Epithelial cell of prostate (primary cell): ENCODE measurements around the gene PHTF1.
A peak's percentile ranks its signal among the peaks of the same experiment; 100 is the strongest.

Experiments
- DNase-seq: peaks from one replicate; pipeline ENCODE4 v3.0.0-alpha.2; 2011; ENCODE audit warnings: low read depth, low spot score
- H3K27ac ChIP-seq: fragments of 450-650 bp; 2 replicates; pipeline ENCODE4 v1.5.1; 2017; ENCODE audit warnings: mild to moderate bottlenecking

PHTF1 gene

GRCh38 chr1:113675302-113675701 is 84.0 kb downstream of the PHTF1 start:
- H3K27ac ChIP-seq: no peak overlapping the region
- peak; percentile 5 for DNase-seq

- no peak overlapping the region for H3K27ac ChIP-seq
- peak; percentile 12 for DNase-seq
Measured at GRCh38 chr1:113674591-113674990, 84.7 kb downstream of the PHTF1 start.

- DNase-seq: no peak
- no peak overlapping the region for H3K27ac ChIP-seq
Measured at GRCh38 chr1:113672491-113672890, 86.8 kb downstream of the PHTF1 start.

GRCh38 chr1:113670650-113671049 is 88.6 kb downstream of the PHTF1 start:
- no peak overlapping the region for H3K27ac ChIP-seq
- DNase-seq: no peak

- no peak overlapping the region for H3K27ac ChIP-seq
- no peak for DNase-seq
Measured at GRCh38 chr1:113669988-113670387, 89.3 kb downstream of the PHTF1 start.

- no peak overlapping the region for H3K27ac ChIP-seq
- no peak for DNase-seq
Measured at GRCh38 chr1:113666126-113666525, 93.2 kb downstream of the PHTF1 start.

DNA sequence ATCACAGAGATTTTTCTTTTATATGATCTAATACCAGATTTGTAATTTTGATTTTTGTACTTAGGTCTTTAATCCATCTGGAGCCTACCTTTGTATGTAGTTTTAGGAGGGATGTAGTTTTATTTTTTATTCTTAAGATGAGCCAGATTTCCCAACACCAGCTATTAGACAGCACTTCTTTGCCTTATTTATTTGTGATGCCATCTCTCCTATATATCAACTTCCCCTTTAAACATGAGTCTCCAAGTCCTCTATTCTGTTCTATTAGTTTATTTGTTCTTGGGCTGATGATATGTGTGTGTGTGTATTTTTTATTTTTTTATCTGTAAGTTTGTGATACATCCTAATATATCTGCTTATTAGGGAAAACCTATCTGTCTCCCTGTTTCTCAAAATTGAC is 94.2 kb downstream of the PHTF1 start:
- no peak overlapping the region for H3K27ac ChIP-seq
- no peak for DNase-seq

DNA sequence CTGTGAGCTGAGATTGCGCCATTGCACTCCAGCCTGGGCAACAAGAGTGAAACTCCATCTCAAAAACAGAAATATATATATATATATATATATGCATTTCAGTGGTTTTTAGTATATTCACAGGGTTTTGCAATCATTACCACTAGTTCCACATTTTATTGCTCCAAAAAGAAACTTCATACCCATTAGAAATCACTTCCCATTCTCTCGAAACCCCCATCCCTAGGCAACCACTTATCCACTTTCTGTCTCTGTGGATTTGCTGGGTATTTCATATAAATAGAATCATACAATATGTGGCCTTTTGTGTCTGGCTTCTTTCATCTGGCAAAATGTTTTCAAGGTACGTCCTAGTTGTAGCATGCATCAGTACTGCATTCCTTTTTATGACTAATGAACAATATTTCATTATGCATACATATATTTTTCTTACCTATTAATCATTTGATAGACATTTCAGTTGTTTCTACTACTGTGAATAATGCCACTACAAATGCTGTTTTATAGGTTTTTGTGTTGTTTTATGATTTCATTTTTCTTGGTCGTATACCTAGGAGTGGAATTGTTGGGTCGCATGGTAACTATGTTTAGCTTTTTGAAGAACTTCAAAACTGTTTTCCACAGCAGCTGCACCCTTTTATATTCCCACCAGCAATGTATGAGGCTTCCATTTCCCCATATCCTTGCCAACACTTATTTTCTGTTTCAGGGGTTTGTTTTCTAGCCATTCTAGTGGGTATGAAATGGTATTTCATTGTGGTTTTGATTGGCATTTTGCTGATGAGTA is 95.9 kb downstream of the PHTF1 start:
- H3K27ac ChIP-seq: peak overlapping the region; percentile 74
- peak; percentile 24 for DNase-seq

- H3K27ac ChIP-seq: no peak overlapping the region
- no peak for DNase-seq
Measured at GRCh38 chr1:113662101-113662500, 97.2 kb downstream of the PHTF1 start.

GRCh38 chr1:113660088-113660487 is 99.2 kb downstream of the PHTF1 start:
- DNase-seq: no peak
- H3K27ac ChIP-seq: no peak overlapping the region

DNA sequence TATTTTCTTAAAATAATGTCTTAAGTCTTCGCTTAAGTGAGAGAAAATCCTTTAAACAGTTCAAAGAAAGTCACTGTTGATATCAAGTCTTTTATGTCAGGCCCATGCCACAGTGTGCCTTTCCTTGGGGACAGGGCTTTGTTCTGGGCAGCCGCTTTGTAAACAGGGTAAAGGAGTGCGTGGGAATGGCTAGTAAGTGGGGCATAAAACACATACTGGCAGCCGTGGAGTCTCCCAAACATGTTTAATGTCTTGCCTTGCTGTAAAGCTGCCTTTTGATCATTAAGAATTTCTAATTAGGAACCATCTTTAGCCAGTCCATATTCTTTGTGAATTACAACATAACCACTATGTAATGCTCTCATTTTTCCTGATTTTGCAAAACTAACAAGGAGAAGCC is 99.7 kb downstream of the PHTF1 start:
- DNase-seq: no peak
- no peak overlapping the region for H3K27ac ChIP-seq

GRCh38 chr1:113659035-113659434 is 100.3 kb downstream of the PHTF1 start:
- no peak overlapping the region for H3K27ac ChIP-seq
- DNase-seq: no peak

DNA sequence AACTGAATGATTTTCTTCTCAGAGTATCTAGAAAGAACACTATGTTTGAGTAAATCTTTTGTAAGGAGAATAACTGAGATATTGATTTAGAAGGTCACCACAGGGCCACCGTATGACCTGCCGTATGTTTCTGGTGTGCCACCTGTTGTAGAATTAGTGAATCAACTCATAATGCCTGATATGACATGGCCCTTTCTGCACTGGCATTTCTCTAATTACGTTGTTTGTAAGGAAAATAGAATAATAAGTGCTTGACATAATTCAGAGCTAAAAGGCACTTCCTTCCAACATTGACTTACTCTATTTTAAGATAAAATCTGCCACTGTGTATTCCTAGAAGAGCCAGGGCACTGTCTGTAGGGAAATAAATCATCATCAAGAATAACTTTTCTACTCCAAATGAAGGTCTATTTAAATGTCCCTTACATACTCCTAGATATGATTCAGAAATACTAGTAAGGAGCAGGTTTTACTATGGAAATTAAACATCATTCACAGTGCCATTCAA is 101.7 kb downstream of the PHTF1 start:
- DNase-seq: no peak

DNA sequence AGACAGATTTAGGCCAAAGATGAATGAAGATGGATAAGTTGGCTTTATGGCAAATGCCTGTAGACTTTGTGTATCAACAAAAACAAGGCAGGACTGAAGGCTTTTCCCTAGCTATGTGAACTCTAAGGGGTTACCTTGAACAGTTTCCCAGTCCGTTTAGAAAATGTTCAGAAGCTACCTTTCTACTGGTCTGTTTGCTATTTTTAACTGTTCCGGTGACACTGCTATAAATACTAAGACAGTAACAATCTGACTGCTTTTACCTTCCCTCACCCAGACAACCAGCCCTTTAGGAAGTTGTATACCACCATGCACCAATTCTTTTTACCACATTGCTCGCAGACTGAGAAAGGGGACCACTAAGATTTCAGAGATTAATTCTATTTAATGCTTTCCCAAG is 102.2 kb downstream of the PHTF1 start:
- H3K27ac ChIP-seq: no peak overlapping the region
- no peak for DNase-seq

More for the DNA sequence above, 101.7 kb downstream of the PHTF1 start:
- no peak overlapping the region for H3K27ac ChIP-seq

- no peak for DNase-seq
- no peak overlapping the region for H3K27ac ChIP-seq
Measured at GRCh38 chr1:113654883-113655282, 104.4 kb downstream of the PHTF1 start.

DNA sequence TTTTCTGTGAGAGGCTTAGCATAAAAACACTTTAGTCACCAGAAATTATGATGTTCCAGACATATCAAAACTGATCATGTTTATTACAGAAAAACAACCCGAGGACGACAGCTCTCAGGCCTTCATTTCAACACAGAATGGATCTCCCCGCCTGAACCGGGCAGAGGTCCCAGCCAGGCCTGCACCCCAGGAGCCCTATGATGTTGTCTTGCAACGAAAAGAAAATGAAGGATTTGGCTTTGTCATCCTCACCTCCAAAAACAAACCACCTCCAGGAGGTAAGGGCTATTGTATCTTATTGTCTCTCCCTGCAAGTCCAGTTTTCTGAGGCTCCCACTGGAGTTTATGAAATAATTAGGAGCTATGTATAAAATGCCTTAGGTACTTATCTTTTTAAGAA is 105.5 kb downstream of the PHTF1 start:
- no peak for DNase-seq
- no peak overlapping the region for H3K27ac ChIP-seq

DNA sequence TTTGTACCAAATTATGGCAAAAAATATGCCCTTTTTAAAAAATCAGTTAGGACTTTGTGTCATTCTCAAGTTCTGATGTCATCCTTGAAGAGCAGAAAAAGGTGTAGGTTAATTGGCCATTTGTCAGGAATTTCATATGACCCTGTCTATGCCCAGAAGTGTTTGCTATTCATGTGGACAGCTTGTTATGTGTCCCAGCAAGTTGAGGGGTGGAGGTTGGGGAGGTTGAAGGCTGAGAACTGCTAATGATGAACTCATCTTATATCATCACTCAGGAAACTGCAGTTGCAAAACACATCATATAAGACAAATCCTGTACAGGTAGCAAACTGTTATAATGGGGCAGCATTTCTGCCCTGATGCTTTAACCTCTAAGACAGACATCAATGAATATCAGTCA is 106.5 kb downstream of the PHTF1 start:
- DNase-seq: peak; percentile 71
- H3K27ac ChIP-seq: peak overlapping the region; percentile 61

DNA sequence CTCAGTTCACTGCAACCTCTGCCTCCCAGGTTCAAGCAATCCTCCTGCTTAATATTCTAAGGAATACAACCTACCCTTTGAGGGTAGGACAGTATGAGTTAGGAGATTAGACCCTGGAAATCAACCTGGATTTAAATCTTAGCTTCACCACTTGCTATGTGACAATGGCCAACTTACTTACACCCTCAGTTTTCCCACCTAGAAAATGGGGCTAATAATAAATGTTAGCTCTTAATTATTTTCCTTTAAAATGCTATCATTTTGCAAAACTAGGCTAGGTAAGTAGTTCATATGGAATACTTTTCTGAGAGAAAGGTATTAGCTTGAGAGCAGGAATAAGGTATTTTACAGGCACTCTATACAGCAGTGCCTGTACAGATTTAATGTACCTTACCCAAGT is 110.8 kb downstream of the PHTF1 start:
- no peak for DNase-seq
- no peak overlapping the region for H3K27ac ChIP-seq

DNA sequence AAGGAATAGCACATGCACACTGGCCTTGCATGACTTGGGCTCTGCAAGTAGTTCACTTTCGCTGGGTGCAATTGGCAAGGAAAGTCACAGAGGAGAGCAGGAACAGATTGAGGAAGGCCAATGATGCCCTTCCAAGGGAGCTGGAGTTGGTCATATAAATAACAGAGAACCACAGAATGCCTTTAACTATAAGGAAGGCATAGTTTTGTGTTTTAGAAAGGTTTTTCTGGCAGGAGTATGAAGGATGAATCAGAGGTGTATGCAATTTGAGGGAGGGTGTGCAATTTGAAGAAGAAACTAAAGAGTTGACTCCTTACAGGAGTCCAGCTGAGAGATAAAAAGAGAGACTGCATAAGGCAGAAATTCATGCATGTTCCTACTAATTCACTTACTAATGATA is 112.1 kb downstream of the PHTF1 start:
- H3K27ac ChIP-seq: no peak overlapping the region
- no peak for DNase-seq
